ENCODE measurements around the gene SSBP3. TPM values are rescaled to one million over a fixed set of nuclear protein-coding genes. Genes with fewer than 3 reads are reported as not detected.
"Not testable (repeated sequence)": the region's sequence is repeated elsewhere in the genome, so short reads cannot be mapped to it uniquely, and the experiment has no call there.

SSBP3 gene
- total RNA-seq, 1 experiment from 2014 or later: 42.1 TPM

GRCh38 chr1:54234284-54234683, 171.9 kb downstream of the SSBP3 start:
- H3K4me1 ChIP-seq: peaks cover 9% of the 10 kb centered on the region
- CTCF ChIA-PET: no interaction called here
- no peak overlapping the region for H3K4me3 ChIP-seq (ENCODE audit: low read depth, low read length)
- no peak for TF ChIP-seq CTCF (IDR thresholded peaks at IDR 0.05; ENCODE audit: insufficient read depth in 1 of 2, low read depth in 1 of 2, low read length in 1 of 2, severe bottlenecking in 1 of 2, unreplicated experiment in 1 of 2)
- Mint-ChIP-seq H3K4me3 (ENCODE audit: unreplicated experiment) (no peak overlapping the region), H3K27me3 (ENCODE audit: insufficient read depth, unreplicated experiment) (no peaks in the 10 kb centered on the region), H3K36me3 (ENCODE audit: insufficient read depth, unreplicated experiment) (peaks cover 26% of the 10 kb centered on the region), H3K9me3 (ENCODE audit: unreplicated experiment) (no peaks in the 10 kb centered on the region), H3K4me1 (ENCODE audit: low read depth, unreplicated experiment) (peaks cover 8% of the 10 kb centered on the region), H3K27ac (ENCODE audit: unreplicated experiment) (no peak overlapping the region)
- POLR2A ChIA-PET: no interaction called here
- H3K36me3 ChIP-seq (ENCODE audit: control insufficient read depth, insufficient read depth, low read length): no peaks in the 10 kb centered on the region
- intact Hi-C loops (cut with micrococcal nuclease; ENCODE audit: unreplicated experiment): no loop called here
- no TSS peak for BruUV-seq (replicated peaks)
- DNase-seq: no peak
- H3K27me3 ChIP-seq (replicated peaks; ENCODE audit: control insufficient read depth, insufficient read depth, low read length): no peaks in the 10 kb centered on the region
- no peaks in the 10 kb centered on the region for H3K9me3 ChIP-seq

- CTCF ChIA-PET; POLR2A ChIA-PET; H3K9me3 ChIP-seq; H3K27me3 Mint-ChIP-seq (ENCODE audit: insufficient read depth, unreplicated experiment); intact Hi-C loops (cut with micrococcal nuclease; ENCODE audit: unreplicated experiment); H3K9me3 Mint-ChIP-seq (ENCODE audit: unreplicated experiment); BruUV-seq (replicated peaks); H3K4me3 Mint-ChIP-seq (ENCODE audit: unreplicated experiment); H3K4me1 Mint-ChIP-seq (ENCODE audit: low read depth, unreplicated experiment); H3K36me3 ChIP-seq (ENCODE audit: control insufficient read depth, insufficient read depth, low read length); H3K4me3 ChIP-seq (ENCODE audit: low read depth, low read length); DNase-seq; H3K27me3 ChIP-seq (replicated peaks; ENCODE audit: control insufficient read depth, insufficient read depth, low read length); H3K27ac Mint-ChIP-seq (ENCODE audit: unreplicated experiment): not testable (repeated sequence)
- H3K36me3 Mint-ChIP-seq (ENCODE audit: insufficient read depth, unreplicated experiment): peaks cover 26% of the 10 kb centered on the region
- H3K4me1 ChIP-seq: peaks cover 13% of the 10 kb centered on the region
These were observed 173.0 kb downstream of the SSBP3 start for GRCh38 chr1:54233196-54233595.

- no peak for TF ChIP-seq CTCF (IDR thresholded peaks at IDR 0.05; ENCODE audit: insufficient read depth in 1 of 2, low read depth in 1 of 2, low read length in 1 of 2, severe bottlenecking in 1 of 2, unreplicated experiment in 1 of 2)
- peaks cover 9% of the 10 kb centered on the region for H3K4me1 Mint-ChIP-seq (ENCODE audit: low read depth, unreplicated experiment)
- BruUV-seq (replicated peaks): no TSS peak
- ChIA-PET POLR2A (no interaction called here), CTCF (no interaction called here)
- H3K9me3 Mint-ChIP-seq (ENCODE audit: unreplicated experiment): no peaks in the 10 kb centered on the region
- peaks cover 13% of the 10 kb centered on the region for H3K4me1 ChIP-seq
- H3K27ac Mint-ChIP-seq (ENCODE audit: unreplicated experiment): no peak overlapping the region
- H3K27me3 Mint-ChIP-seq (ENCODE audit: insufficient read depth, unreplicated experiment): no peaks in the 10 kb centered on the region
- DNase-seq: no peak
- no peaks in the 10 kb centered on the region for H3K27me3 ChIP-seq (replicated peaks; ENCODE audit: control insufficient read depth, insufficient read depth, low read length)
- no peaks in the 10 kb centered on the region for H3K9me3 ChIP-seq
- no peak overlapping the region for H3K4me3 ChIP-seq (ENCODE audit: low read depth, low read length)
- intact Hi-C loops (cut with micrococcal nuclease; ENCODE audit: unreplicated experiment): no loop called here
- H3K36me3 ChIP-seq (ENCODE audit: control insufficient read depth, insufficient read depth, low read length): no peaks in the 10 kb centered on the region
- H3K36me3 Mint-ChIP-seq (ENCODE audit: insufficient read depth, unreplicated experiment): peaks cover 15% of the 10 kb centered on the region
- H3K4me3 Mint-ChIP-seq (ENCODE audit: unreplicated experiment): no peak overlapping the region
These were observed 175.5 kb downstream of the SSBP3 start for GRCh38 chr1:54230507-54231339.
